OCI-LY1 (cell line): Measurements from ENCODE around the gene TMEM164.

Source experiments
- CTCF ChIP-seq: fragments of 200-600 bp; sonication (generic), shearing (Covaris generic); IDR thresholded peaks from 2 replicates; pipeline ENCODE4 v1.5.1; 2017; ENCODE audit warnings: mild to moderate bottlenecking, antibody characterized with exemption, low read length, moderate library complexity, mixed read lengths
- EZH2 ChIP-seq: fragments of 200-600 bp; sonication (generic), shearing (Covaris generic); IDR thresholded peaks from 2 replicates; pipeline ENCODE4 v1.8.0; 2017; ENCODE audit warnings: borderline replicate concordance, mixed run types, mild to moderate bottlenecking, antibody characterized with exemption, low read length, moderate library complexity, mixed read lengths

DNA sequence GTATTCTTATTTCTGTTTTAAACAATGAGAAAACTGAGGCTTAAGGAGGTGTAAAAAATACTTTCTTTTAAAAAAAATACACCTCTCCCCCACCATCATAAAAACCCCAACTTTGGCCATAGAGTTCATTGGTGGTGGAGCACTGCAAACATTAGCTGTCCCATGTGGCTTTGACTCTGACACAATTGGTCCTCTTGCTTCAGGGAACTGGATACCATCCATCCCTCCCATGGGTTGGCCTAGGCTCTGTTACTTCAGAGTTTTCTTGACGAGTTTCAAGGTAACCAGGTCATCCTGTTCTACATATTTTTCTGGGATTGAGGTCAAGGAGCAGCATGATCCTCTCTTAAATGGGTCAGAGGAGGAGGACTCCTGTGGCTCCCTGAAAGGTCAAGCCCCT, 50.5 kb downstream of the TMEM164 start:
- TF ChIP-seq CTCF = no peak
- TF ChIP-seq EZH2 = no peak
